K562 (cell line): ENCODE measurements around the gene ZNF521. TPM values are rescaled to one million over a fixed set of nuclear protein-coding genes. Genes with fewer than 3 reads are reported as not detected.

Source experiments
- BDP1 ChIP-seq: IDR thresholded peaks from 3 replicates; pipeline ENCODE4 v1.6.1; 2011; ENCODE audit not compliant: insufficient read length, insufficient read depth
- ELF1 ChIP-seq: fragments of 200-800 bp; sonication (Bioruptor generic); IDR thresholded peaks from 2 replicates; pipeline ENCODE4 v1.6.1; 2016; ENCODE audit warnings: missing genetic modification characterization, missing compliant biosample characterization
- FOXJ3 ChIP-seq: sonication (generic); formaldehyde crosslinking; IDR thresholded peaks from 2 replicates; pipeline ENCODE4 v1.4.0; 2020; ENCODE audit warnings: mild to moderate bottlenecking, missing genetic modification reagents
- HBP1 ChIP-seq: fragments of 450-650 bp; formaldehyde crosslinking; IDR thresholded peaks from 2 replicates; pipeline ENCODE4 v1.4.0; 2022; ENCODE audit warnings: missing genetic modification characterization
- HMG20B ChIP-seq: fragments of 250-450 bp; sonication (Bioruptor Pico); IDR thresholded peaks from 2 replicates; pipeline ENCODE4 v1.5.0; 2021; ENCODE audit warnings: mild to moderate bottlenecking
- HNRNPUL1 ChIP-seq: fragments of 200-400 bp; formaldehyde crosslinking; IDR thresholded peaks from 2 replicates; pipeline ENCODE4 v1.6.1; 2017; ENCODE audit warnings: low read length
- ILK ChIP-seq: fragments of 450-650 bp; IDR thresholded peaks from 2 replicates; pipeline ENCODE4 v1.6.1; 2016; ENCODE audit warnings: missing genetic modification characterization, low read depth, mild to moderate bottlenecking, missing compliant biosample characterization, moderate library complexity, borderline replicate concordance
- NR2C1 ChIP-seq, 2 experiments: fragments of 450-650 bp; IDR thresholded peaks; 2 replicates each; pipeline ENCODE4 v1.6.1; 2017; ENCODE audit warnings: mild to moderate bottlenecking in 2 of 2, antibody characterized with exemption in 1 of 2, inconsistent platforms in 1 of 2, missing compliant biosample characterization in 1 of 2, missing genetic modification characterization in 1 of 2
- PCBP1 ChIP-seq: fragments of 200-400 bp; formaldehyde crosslinking; IDR thresholded peaks from 2 replicates; pipeline ENCODE4 v1.6.1; 2018; ENCODE audit warnings: mild to moderate bottlenecking, low read depth, low read length; ENCODE audit not compliant: poor library complexity, severe bottlenecking
- PHB ChIP-seq: fragments of 250-450 bp; sonication (Bioruptor Pico); IDR thresholded peaks from 2 replicates; pipeline ENCODE4 v1.5.0; 2021
- TCF3 ChIP-seq: sonication (generic); formaldehyde crosslinking; IDR thresholded peaks from 2 replicates; pipeline ENCODE4 v1.4.0; 2020; ENCODE audit warnings: mild to moderate bottlenecking, missing genetic modification reagents
- ZFP1 ChIP-seq: fragments of 450-650 bp; formaldehyde crosslinking; IDR thresholded peaks from 2 replicates; pipeline ENCODE4 v1.4.0; 2020; ENCODE audit warnings: mild to moderate bottlenecking, mixed read lengths
- ZNF133 ChIP-seq: fragments of 250-450 bp; sonication (Bioruptor Pico); IDR thresholded peaks from 2 replicates; pipeline ENCODE4 v1.4.0; 2020; ENCODE audit warnings: mild to moderate bottlenecking
- ZNF318 ChIP-seq, 2 experiments: fragments of 450-650 bp; IDR thresholded peaks; 2 replicates each; pipeline ENCODE4 v1.6.1; 2016; ENCODE audit warnings: mild to moderate bottlenecking in 2 of 2, borderline replicate concordance in 1 of 2, low read depth in 1 of 2, moderate library complexity in 1 of 2
- ZNF507 ChIP-seq: conservative IDR thresholded peaks from 2 replicates; pipeline ENCODE4 v1.6.1; 2017; ENCODE audit warnings: missing genetic modification characterization, missing compliant biosample characterization
- polyA plus RNA-seq, 8 experiments: library from polyadenylated mRNA; depleted of rRNA in 4 of 8; stranded (reverse) in 5 of 8; unstranded in 3 of 8; fragments of >200 nt; fragmentation: Nextera tagmentation in 2 of 8; fragmentation: Illumina TruSeq in 1 of 8; extraction: Ambion mirVana in 2 of 8; extraction: Trizol in 1 of 8; gene quantifications; 2 replicates each; pipeline versions ENCODE4 v1.2.1 to v1.2.3, GENCODE V29; 2011 to 2014; ENCODE audit warnings: inconsistent platforms in 1 of 8, missing spikeins in 1 of 8
- total RNA-seq, 7 experiments: library from RNA; depleted of rRNA in 6 of 7; stranded (reverse); fragments of >200 nt in 6 of 7; fragmentation: Illumina TruSeq in 2 of 7; extraction: Trizol in 2 of 7; gene quantifications; 2 replicates each; pipeline versions ENCODE4 v1.2.1 to v1.2.3, GENCODE V29; 2011 to 2021; ENCODE audit warnings: low replicate concordance in 1 of 7
- TF ChIP-seq, protein P1 (sequence below), 2 experiments: fragments of 450-650 bp in 1 of 2; sonication (generic) in 1 of 2; formaldehyde crosslinking in 1 of 2; IDR thresholded peaks in 1 of 2; conservative IDR thresholded peaks in 1 of 2; 2 replicates each; pipeline versions ENCODE4 v1.6.1 to v1.8.1; 2016 to 2023; ENCODE audit warnings: mild to moderate bottlenecking in 2 of 2, moderate library complexity in 2 of 2, inconsistent platforms in 1 of 2, missing genetic modification reagents in 1 of 2

Gene ZNF521
- total and polyA plus RNA-seq, 9 of the 15 experiments (the other 6 are each of a cell fraction or from before 2014, with no cell fraction given): 1.2 to 5.8 (median 1.6) TPM

GRCh38 chr18:25239581-25240419, 112.2 kb downstream of the ZNF521 start (continued):
- TF ChIP-seq ZNF318 (IDR thresholded peaks at IDR 0.05; ENCODE audit: borderline replicate concordance in 1 of 2, low read depth in 1 of 2): peak in 1 of 2 experiments; percentile 46; a peak in 1 of 4 replicates
- TF ChIP-seq ZNF507 (tag): no peak
- TF ChIP-seq, protein P1, sequence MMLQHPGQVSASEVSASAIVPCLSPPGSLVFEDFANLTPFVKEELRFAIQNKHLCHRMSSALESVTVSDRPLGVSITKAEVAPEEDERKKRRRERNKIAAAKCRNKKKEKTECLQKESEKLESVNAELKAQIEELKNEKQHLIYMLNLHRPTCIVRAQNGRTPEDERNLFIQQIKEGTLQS (IDR thresholded peaks at IDR 0.05): peak; percentile 44; the same call in 1 of the 2 replicates
- TF ChIP-seq, protein P1 (CRISPR knock-in tag; conservative IDR thresholded peaks at IDR 0.05): no peak
- TF ChIP-seq ZNF133 (CRISPR knock-in tag): no peak
- no peak for TF ChIP-seq NR2C1 (IDR thresholded peaks at IDR 0.05)
- TF ChIP-seq NR2C1 (tag; IDR thresholded peaks at IDR 0.05): no peak
- no peak for TF ChIP-seq HNRNPUL1
- peak; percentile 83 for TF ChIP-seq TCF3
- no peak for TF ChIP-seq PHB (CRISPR knock-in tag)
- TF ChIP-seq HBP1 (CRISPR knock-in tag): no peak
- TF ChIP-seq ELF1 (tag): peak; percentile 68
- no peak for TF ChIP-seq ILK (tag)
- no peak for TF ChIP-seq FOXJ3 (CRISPR knock-in tag)
- no peak for TF ChIP-seq HMG20B (CRISPR knock-in tag)
- TF ChIP-seq BDP1: no peak
- TF ChIP-seq ZFP1: no peak
- no peak for TF ChIP-seq PCBP1
